ENCODE measurements around the gene CNGA1. TPM values are rescaled to one million over a fixed set of nuclear protein-coding genes. Genes with fewer than 3 reads are reported as not detected.
A peak's percentile ranks its signal among the peaks of the same experiment; 100 is the strongest.

CNGA1 gene
- total RNA-seq, 1 experiment from 2014 or later: 1.0 TPM

DNA sequence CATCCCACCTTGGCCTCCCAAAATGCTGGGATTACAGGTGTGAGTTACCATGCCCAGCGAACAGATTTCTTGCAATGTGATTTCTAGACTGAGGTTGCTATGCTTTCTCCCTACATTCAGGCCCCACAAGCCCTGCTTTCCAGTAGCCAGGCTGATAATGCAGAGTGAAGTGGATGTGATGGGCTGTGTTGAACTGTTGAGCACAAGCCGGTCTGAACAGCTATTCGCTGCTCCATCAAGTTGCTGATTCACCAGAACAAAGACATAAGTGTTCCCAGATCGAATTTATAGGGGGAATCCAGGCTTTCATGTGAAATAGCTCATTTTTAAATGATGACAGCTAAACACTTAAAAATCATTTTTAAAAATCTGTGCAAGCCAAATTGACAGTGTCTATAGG is 8.0 kb upstream of the CNGA1 start:
- H3K4ac ChIP-seq (ENCODE audit: low read depth, low read length): no peak overlapping the region
- H3K79me1 ChIP-seq (ENCODE audit: insufficient read depth, low read depth, low read length, poor library complexity, severe bottlenecking): no peaks in the 10 kb centered on the region
- H2AFZ ChIP-seq (ENCODE audit: low read length): no peak overlapping the region
- H3K4me2 ChIP-seq (ENCODE audit: insufficient read depth, insufficient read length, low read length): no peak overlapping the region
- peaks cover 12 to 27% (median 22%) of the 10 kb centered on the region in 3 experiments for H3K36me3 Mint-ChIP-seq (ENCODE audit: insufficient read depth in 1 of 3, low read depth in 3 of 3)
- H3K27ac ChIP-seq (ENCODE audit: insufficient read length, low read depth, low read length): no peak overlapping the region
- no peak overlapping the region for H4K5ac ChIP-seq (ENCODE audit: insufficient read length, low read depth, low read length)
- no peak overlapping the region for H3K4me3 Mint-ChIP-seq
- peaks cover 4% of the 10 kb centered on the region; the same call in 1 of the 2 replicates for H3K4me1 ChIP-seq (ENCODE audit: insufficient read depth, low read length)
- H2BK20ac ChIP-seq (ENCODE audit: low read depth, low read length, poor library complexity, severe bottlenecking): no peak overlapping the region
- TF ChIP-seq, protein P1, sequence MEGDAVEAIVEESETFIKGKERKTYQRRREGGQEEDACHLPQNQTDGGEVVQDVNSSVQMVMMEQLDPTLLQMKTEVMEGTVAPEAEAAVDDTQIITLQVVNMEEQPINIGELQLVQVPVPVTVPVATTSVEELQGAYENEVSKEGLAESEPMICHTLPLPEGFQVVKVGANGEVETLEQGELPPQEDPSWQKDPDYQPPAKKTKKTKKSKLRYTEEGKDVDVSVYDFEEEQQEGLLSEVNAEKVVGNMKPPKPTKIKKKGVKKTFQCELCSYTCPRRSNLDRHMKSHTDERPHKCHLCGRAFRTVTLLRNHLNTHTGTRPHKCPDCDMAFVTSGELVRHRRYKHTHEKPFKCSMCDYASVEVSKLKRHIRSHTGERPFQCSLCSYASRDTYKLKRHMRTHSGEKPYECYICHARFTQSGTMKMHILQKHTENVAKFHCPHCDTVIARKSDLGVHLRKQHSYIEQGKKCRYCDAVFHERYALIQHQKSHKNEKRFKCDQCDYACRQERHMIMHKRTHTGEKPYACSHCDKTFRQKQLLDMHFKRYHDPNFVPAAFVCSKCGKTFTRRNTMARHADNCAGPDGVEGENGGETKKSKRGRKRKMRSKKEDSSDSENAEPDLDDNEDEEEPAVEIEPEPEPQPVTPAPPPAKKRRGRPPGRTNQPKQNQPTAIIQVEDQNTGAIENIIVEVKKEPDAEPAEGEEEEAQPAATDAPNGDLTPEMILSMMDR (conservative IDR thresholded peaks at IDR 0.05): no peak
- H3K23me2 ChIP-seq (ENCODE audit: insufficient read length, low read depth, low read length, poor library complexity, severe bottlenecking): no peaks in the 10 kb centered on the region
- no peaks in the 10 kb centered on the region for H4K20me1 ChIP-seq (ENCODE audit: control insufficient read depth, insufficient read depth, insufficient read length)
- H3T11ph ChIP-seq (ENCODE audit: low read length): no peak overlapping the region
- H3K79me2 ChIP-seq (ENCODE audit: insufficient read depth, low read length): no peaks in the 10 kb centered on the region
- no peak overlapping the region for H3K14ac ChIP-seq (ENCODE audit: insufficient read depth, low read length)
- H3K27ac Mint-ChIP-seq: peak overlapping the region in 1 of 3 experiments; percentile 85; a peak in 3 of 7 replicates
- H2BK15ac ChIP-seq (ENCODE audit: low read depth, low read length): no peak overlapping the region
- H3K56ac ChIP-seq (ENCODE audit: insufficient read length, low read depth, low read length): no peak overlapping the region
- H3K9me3 Mint-ChIP-seq: peaks cover 0 to 2% of the 10 kb centered on the region in 2 experiments; a peak in 2 of 5 replicates
- no peak for DNase-seq
- no CpG with 5 or more reads among the region's 4 CpGs for WGBS (ENCODE audit: extremely low coverage, insufficient read length, low lambda C conversion rate)
- no peak overlapping the region for H2AK5ac ChIP-seq (ENCODE audit: insufficient read length, low read length)
- no peak overlapping the region for H2BK12ac ChIP-seq (ENCODE audit: insufficient read length, low read depth, low read length)
- H3K27me3 ChIP-seq (ENCODE audit: insufficient read depth, low read length): no peaks in the 10 kb centered on the region
- H4K91ac ChIP-seq (ENCODE audit: insufficient read length, low read depth, low read length): no peak overlapping the region
- H3K9ac ChIP-seq (ENCODE audit: extremely low read depth, insufficient read length, low read length): no peak overlapping the region
- H4K8ac ChIP-seq (replicated peaks; ENCODE audit: insufficient read length, low read depth, low read length): no peak overlapping the region
- H3K4me1 Mint-ChIP-seq: peaks cover 26 to 30% of the 10 kb centered on the region in 2 experiments
- H3K18ac ChIP-seq (ENCODE audit: insufficient read length, low read depth, low read length): no peak overlapping the region
- no peak overlapping the region for H3K23ac ChIP-seq (ENCODE audit: insufficient read length, low read depth, low read length)
- no peaks in the 10 kb centered on the region for H3K9me3 ChIP-seq (ENCODE audit: control insufficient read depth, low read depth, low read length)
- no peak overlapping the region for H2BK120ac ChIP-seq (ENCODE audit: low read depth, low read length, poor library complexity, severe bottlenecking)
- H2BK5ac ChIP-seq (ENCODE audit: insufficient read length, low read length): no peak overlapping the region
- no peaks in the 10 kb centered on the region for H3K27me3 Mint-ChIP-seq (ENCODE audit: low read depth)
